ENCODE data around the gene CRELD2. TPM values are rescaled to one million over a fixed set of nuclear protein-coding genes. Genes with fewer than 3 reads are reported as not detected.

The CRELD2 gene
- total RNA-seq, 3 donors from 2014 or later (not counting 1 experiment from before 2014, with no cell fraction given), result 45.1 to 69.8 (median 48.5) TPM

DNA sequence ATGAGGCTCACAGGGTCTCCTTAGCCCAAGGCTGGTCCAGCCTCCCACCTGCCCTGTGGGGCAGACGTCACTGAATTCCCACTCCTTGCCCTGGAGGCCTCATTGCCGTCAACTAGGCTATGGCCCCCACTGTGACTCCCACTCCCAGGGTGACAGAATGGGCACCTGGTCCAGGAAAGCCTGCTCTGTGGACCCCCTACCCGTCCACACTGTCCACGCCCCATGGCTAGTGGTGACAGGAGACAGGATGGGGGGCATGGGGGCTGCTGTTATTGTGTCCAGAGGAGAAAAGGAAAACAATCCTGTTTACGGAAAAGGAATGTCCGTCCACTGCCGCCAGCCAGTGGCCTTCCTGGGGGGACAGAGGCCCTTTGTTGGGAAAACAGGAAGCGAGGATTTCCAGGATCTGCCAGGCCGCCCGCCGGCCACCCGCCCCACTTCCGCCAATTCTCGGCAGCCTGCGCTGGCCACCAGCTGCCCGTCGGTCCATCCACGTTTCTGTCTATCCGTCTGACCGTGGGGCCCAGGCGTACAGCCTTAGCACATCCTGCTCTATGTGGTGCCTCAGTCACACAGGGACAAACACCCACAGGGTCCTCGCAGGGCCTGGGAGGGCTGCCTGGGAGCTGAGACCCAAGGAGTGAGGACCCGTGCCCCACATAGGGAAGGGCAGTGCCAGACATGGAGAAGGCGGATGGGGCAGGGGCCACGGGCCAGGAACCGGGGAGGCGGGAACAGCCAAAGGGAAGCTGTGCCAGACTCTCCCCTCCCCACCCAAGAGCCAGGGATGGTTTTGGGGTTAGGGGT, 19.5 kb downstream of the CRELD2 start:
- Histone ChIP-seq H3K36me3 (ENCODE audit: control insufficient read depth, insufficient read depth, low read length) (no peaks in the 10 kb centered on the region), H3K4me3 (ENCODE audit: low read length) (no peak overlapping the region), H3K4me1 (ENCODE audit: control insufficient read depth, insufficient read depth, low read length) (peaks cover 30% of the 10 kb centered on the region), H3K27me3 (ENCODE audit: control insufficient read depth, insufficient read depth, low read length) (no peaks in the 10 kb centered on the region), H3K27ac (ENCODE audit: low read length) (no peak overlapping the region), H3K9me3 (ENCODE audit: control insufficient read depth, insufficient read depth, low read length) (no peaks in the 10 kb centered on the region)
- H3K27ac Mint-ChIP-seq, result peak overlapping the region in 1 of 2 donors; percentile 89
- H3K36me3 Mint-ChIP-seq, result no peaks in the 10 kb centered on the region
- no peaks in the 10 kb centered on the region for H3K27me3 Mint-ChIP-seq (ENCODE audit: low read depth in 2 of 2)
- ATAC-seq, result no peak
- no peak for DNase-seq
- intact Hi-C loops (cut with micrococcal nuclease), result loop anchor here (2.0 kb wide), 1 partner anchor 23 kb away; the partner anchor contains the start of gene PIM3
- no peaks in the 10 kb centered on the region for H3K9me3 Mint-ChIP-seq
- no peak overlapping the region for H3K4me3 Mint-ChIP-seq
- no peak for TF ChIP-seq CTCF (IDR thresholded peaks at IDR 0.05)
- H3K4me1 Mint-ChIP-seq, result peaks cover 6 to 15% of the 10 kb centered on the region in 2 donors
- WGBS (ENCODE audit: insufficient coverage), result 93% methylated on average over 23 of the region's 27 CpGs

- no peak overlapping the region for H3K27ac ChIP-seq (ENCODE audit: low read length)
- H3K36me3 ChIP-seq (ENCODE audit: control insufficient read depth, insufficient read depth, low read length), result no peaks in the 10 kb centered on the region
- H3K9me3 Mint-ChIP-seq, result no peaks in the 10 kb centered on the region
- 92% methylated on average over 19 of the region's 19 CpGs for WGBS (ENCODE audit: insufficient coverage)
- H3K27me3 ChIP-seq (ENCODE audit: control insufficient read depth, insufficient read depth, low read length), result no peaks in the 10 kb centered on the region
- H3K4me1 ChIP-seq (ENCODE audit: control insufficient read depth, insufficient read depth, low read length), result peaks cover 23% of the 10 kb centered on the region
- peaks cover 0 to 11% of the 10 kb centered on the region in 2 donors for H3K4me1 Mint-ChIP-seq
- DNase-seq (no peak), ATAC-seq (no peak)
- H3K9me3 ChIP-seq (ENCODE audit: control insufficient read depth, insufficient read depth, low read length), result no peaks in the 10 kb centered on the region
- H3K27me3 Mint-ChIP-seq (ENCODE audit: low read depth in 2 of 2), result no peaks in the 10 kb centered on the region
- H3K4me3 Mint-ChIP-seq, result no peak overlapping the region
- TF ChIP-seq CTCF (IDR thresholded peaks at IDR 0.05), result no peak
- no peak overlapping the region for H3K4me3 ChIP-seq (ENCODE audit: low read length)
- H3K27ac Mint-ChIP-seq, result peak overlapping the region in 1 of 2 donors; percentile 89
- H3K36me3 Mint-ChIP-seq, result no peaks in the 10 kb centered on the region
- intact Hi-C loops (cut with micrococcal nuclease), result no loop called here
Observed at GRCh38 chr22:49938565-49939136, 20.2 kb downstream of the CRELD2 start.

DNA sequence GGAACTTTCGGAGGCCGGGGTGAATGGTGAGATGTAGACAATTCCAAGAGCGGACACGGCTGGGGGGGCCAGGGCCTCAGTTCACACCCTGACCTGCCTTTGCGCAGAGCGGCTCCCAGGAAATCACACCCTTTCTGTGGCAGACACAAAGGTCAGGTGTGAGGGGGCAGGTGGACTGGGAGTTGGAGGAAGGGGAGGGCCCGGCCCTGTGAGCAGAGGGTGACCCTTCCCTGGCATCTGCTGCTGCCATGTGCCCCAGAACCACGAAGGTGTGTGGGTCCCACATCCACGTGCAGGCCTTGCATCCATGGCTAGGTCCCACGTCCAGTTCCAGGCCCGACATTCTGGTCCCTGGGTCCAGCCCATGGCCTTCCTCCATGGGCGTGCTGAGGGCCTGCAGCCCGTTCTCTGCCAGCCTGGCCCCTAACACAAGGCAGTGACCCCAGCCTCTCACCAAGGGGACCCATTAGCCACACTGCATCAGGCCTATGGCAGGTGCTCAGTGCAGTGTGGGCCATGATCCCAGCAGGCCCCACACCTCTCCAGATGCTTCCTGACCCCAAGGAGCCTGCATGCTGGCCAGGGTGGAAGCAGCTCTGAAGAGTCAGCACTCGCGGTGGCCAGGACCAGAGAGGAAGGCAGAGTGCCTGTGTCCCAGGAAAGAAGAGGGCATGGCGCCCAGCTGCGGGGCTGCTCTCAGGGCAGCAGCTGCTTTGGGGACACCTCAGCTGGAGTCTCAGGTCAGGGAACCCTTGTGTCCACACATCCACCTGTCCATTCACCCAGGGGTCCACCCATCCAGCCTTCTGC, 23.3 kb downstream of the CRELD2 start:
- Histone ChIP-seq H3K27me3 (ENCODE audit: control insufficient read depth, insufficient read depth, low read length) (no peaks in the 10 kb centered on the region), H3K27ac (ENCODE audit: low read length) (no peak overlapping the region), H3K4me3 (ENCODE audit: low read length) (no peak overlapping the region), H3K9me3 (ENCODE audit: control insufficient read depth, insufficient read depth, low read length) (peaks cover 4% of the 10 kb centered on the region), H3K4me1 (ENCODE audit: control insufficient read depth, insufficient read depth, low read length) (peaks cover 28% of the 10 kb centered on the region), H3K36me3 (ENCODE audit: control insufficient read depth, insufficient read depth, low read length) (no peaks in the 10 kb centered on the region)
- ATAC-seq (no peak), DNase-seq (no peak)
- Mint-ChIP-seq H3K36me3 (no peaks in the 10 kb centered on the region), H3K27me3 (ENCODE audit: low read depth in 2 of 2) (no peaks in the 10 kb centered on the region), H3K27ac (peak overlapping the region in 1 of 2 donors; percentile 44), H3K9me3 (no peaks in the 10 kb centered on the region), H3K4me1 (peaks cover 0 to 18% of the 10 kb centered on the region in 2 donors), H3K4me3 (no peak overlapping the region)
- no peak for TF ChIP-seq CTCF (IDR thresholded peaks at IDR 0.05)
- WGBS (ENCODE audit: insufficient coverage), result 86% methylated on average over 17 of the region's 17 CpGs
- intact Hi-C loops (cut with micrococcal nuclease), result no loop called here

Data from natural killer cell (primary cell).